Neural crest cell (in vitro differentiated cells): ENCODE results near the gene PDZD4. TPM values are rescaled to one million over a fixed set of nuclear protein-coding genes. Genes with fewer than 3 reads are reported as not detected.

Experiments used
- DNase-seq: peaks from one replicate; pipeline ENCODE4 v3.0.0; 2021; ENCODE audit warnings: low read depth, mixed read lengths, low spot score
- H3K27ac Mint-ChIP-seq: one replicate; pipeline ENCODE4 v1.8.0; 2021; ENCODE audit warnings: mild to moderate bottlenecking, mixed read lengths; ENCODE audit not compliant: unreplicated experiment
- H3K27me3 Mint-ChIP-seq: 2 replicates; pipeline ENCODE4 v1.8.0; 2021; ENCODE audit warnings: low read depth, mild to moderate bottlenecking, mixed read lengths
- H3K36me3 Mint-ChIP-seq: 2 replicates; pipeline ENCODE4 v1.8.0; 2021; ENCODE audit warnings: low read depth, mild to moderate bottlenecking, mixed read lengths
- H3K4me1 Mint-ChIP-seq: 2 replicates; pipeline ENCODE4 v1.8.0; 2021; ENCODE audit warnings: mixed read lengths
- H3K4me3 Mint-ChIP-seq: one replicate; pipeline ENCODE4 v1.8.0; 2021; ENCODE audit warnings: mild to moderate bottlenecking, mixed read lengths
- H3K9me3 Mint-ChIP-seq: 2 replicates; pipeline ENCODE4 v1.8.0; 2021; ENCODE audit warnings: mixed read lengths
- CTCF ChIP-seq: fragments of 200-600 bp; sonication (generic); conservative IDR thresholded peaks from 2 replicates; pipeline ENCODE4 v1.5.0; 2021; ENCODE audit warnings: antibody characterized with exemption, mild to moderate bottlenecking
- total RNA-seq: library from RNA; stranded (reverse); gene quantifications from 2 replicates; pipeline ENCODE4 v1.2.1, GENCODE V29; 2021

PDZD4 gene
- total RNA-seq, 1 donor from 2014 or later: 52.5 TPM

- H3K4me3 Mint-ChIP-seq: no peak overlapping the region
- no peaks in the 10 kb centered on the region for H3K4me1 Mint-ChIP-seq
- H3K27me3 Mint-ChIP-seq: no peaks in the 10 kb centered on the region
- no peak for TF ChIP-seq CTCF
- H3K36me3 Mint-ChIP-seq: peaks cover 5% of the 10 kb centered on the region
- no peaks in the 10 kb centered on the region for H3K9me3 Mint-ChIP-seq
- no peak for DNase-seq
- no peak overlapping the region for H3K27ac Mint-ChIP-seq
These were observed 32.3 kb upstream of the PDZD4 start for GRCh38 chrX:153862369-153863250.

GRCh38 chrX:153861733-153862310, 31.5 kb upstream of the PDZD4 start:
- H3K4me1 Mint-ChIP-seq: no peaks in the 10 kb centered on the region
- H3K27me3 Mint-ChIP-seq: no peaks in the 10 kb centered on the region
- H3K36me3 Mint-ChIP-seq: peaks cover 5% of the 10 kb centered on the region
- H3K27ac Mint-ChIP-seq: no peak overlapping the region
- H3K4me3 Mint-ChIP-seq: no peak overlapping the region
- H3K9me3 Mint-ChIP-seq: no peaks in the 10 kb centered on the region
- no peak for TF ChIP-seq CTCF
- DNase-seq: no peak

- DNase-seq: no peak
- no peaks in the 10 kb centered on the region for H3K9me3 Mint-ChIP-seq
- no peak overlapping the region for H3K27ac Mint-ChIP-seq
- H3K36me3 Mint-ChIP-seq: peaks cover 5% of the 10 kb centered on the region
- H3K4me3 Mint-ChIP-seq: no peak overlapping the region
- no peaks in the 10 kb centered on the region for H3K27me3 Mint-ChIP-seq
- H3K4me1 Mint-ChIP-seq: no peaks in the 10 kb centered on the region
- TF ChIP-seq CTCF: no peak
These were observed 30.8 kb upstream of the PDZD4 start for GRCh38 chrX:153861151-153861550.

GRCh38 chrX:153857348-153857903, 27.1 kb upstream of the PDZD4 start:
- no peaks in the 10 kb centered on the region for H3K36me3 Mint-ChIP-seq
- no peaks in the 10 kb centered on the region for H3K27me3 Mint-ChIP-seq
- no peaks in the 10 kb centered on the region for H3K9me3 Mint-ChIP-seq
- no peak overlapping the region for H3K27ac Mint-ChIP-seq
- no peak for TF ChIP-seq CTCF
- no peak for DNase-seq
- H3K4me3 Mint-ChIP-seq: no peak overlapping the region
- H3K4me1 Mint-ChIP-seq: peaks cover 5% of the 10 kb centered on the region

- H3K4me1 Mint-ChIP-seq: peaks cover 5% of the 10 kb centered on the region
- H3K9me3 Mint-ChIP-seq: no peaks in the 10 kb centered on the region
- no peak for TF ChIP-seq CTCF
- H3K4me3 Mint-ChIP-seq: no peak overlapping the region
- H3K27me3 Mint-ChIP-seq: no peaks in the 10 kb centered on the region
- H3K27ac Mint-ChIP-seq: no peak overlapping the region
- H3K36me3 Mint-ChIP-seq: no peaks in the 10 kb centered on the region
- DNase-seq: no peak
These were observed 24.4 kb upstream of the PDZD4 start for GRCh38 chrX:153854702-153855101.
